ENCODE results near the gene GPRC5A. TPM values are rescaled to one million over a fixed set of nuclear protein-coding genes. Genes with fewer than 3 reads are reported as not detected.
"Not testable (repeated sequence)": the region's sequence is repeated elsewhere in the genome, so short reads cannot be mapped to it uniquely, and the experiment has no call there.

GPRC5A gene
- total RNA-seq, 1 donor from 2014 or later: 4.0 TPM

DNA sequence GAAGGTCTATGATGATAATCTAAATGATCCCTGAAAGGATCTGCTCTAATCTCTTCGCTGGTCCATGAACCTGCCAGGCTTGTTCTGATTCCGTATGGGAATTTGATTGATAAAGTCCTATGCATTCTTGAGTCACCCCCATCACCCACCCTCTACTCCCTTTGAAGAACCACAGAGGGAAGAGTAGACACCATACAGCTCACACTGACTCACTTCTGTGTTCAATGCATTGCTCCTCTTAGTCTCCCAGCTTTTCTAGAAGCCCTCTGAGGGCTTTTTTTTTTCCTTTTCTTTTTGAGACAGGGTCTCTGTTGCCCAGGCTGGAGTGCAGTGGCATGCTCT, 18.5 kb upstream of the GPRC5A start:
- H3K4me1 Mint-ChIP-seq (ENCODE audit: low read depth): peaks cover 37% of the 10 kb centered on the region
- no peaks in the 10 kb centered on the region for H3K27me3 Mint-ChIP-seq
- peak overlapping the region; percentile 92 for H3K27ac Mint-ChIP-seq
- peaks cover 11% of the 10 kb centered on the region for H3K36me3 Mint-ChIP-seq (ENCODE audit: insufficient read depth)
- peak overlapping the region; percentile 25 for H3K4me3 Mint-ChIP-seq (ENCODE audit: low read depth)
- H3K9me3 Mint-ChIP-seq (ENCODE audit: low read depth): peaks cover 3% of the 10 kb centered on the region
- DNase-seq (ENCODE audit: low spot score, unreplicated experiment): no peak
- TF ChIP-seq, protein P1, sequence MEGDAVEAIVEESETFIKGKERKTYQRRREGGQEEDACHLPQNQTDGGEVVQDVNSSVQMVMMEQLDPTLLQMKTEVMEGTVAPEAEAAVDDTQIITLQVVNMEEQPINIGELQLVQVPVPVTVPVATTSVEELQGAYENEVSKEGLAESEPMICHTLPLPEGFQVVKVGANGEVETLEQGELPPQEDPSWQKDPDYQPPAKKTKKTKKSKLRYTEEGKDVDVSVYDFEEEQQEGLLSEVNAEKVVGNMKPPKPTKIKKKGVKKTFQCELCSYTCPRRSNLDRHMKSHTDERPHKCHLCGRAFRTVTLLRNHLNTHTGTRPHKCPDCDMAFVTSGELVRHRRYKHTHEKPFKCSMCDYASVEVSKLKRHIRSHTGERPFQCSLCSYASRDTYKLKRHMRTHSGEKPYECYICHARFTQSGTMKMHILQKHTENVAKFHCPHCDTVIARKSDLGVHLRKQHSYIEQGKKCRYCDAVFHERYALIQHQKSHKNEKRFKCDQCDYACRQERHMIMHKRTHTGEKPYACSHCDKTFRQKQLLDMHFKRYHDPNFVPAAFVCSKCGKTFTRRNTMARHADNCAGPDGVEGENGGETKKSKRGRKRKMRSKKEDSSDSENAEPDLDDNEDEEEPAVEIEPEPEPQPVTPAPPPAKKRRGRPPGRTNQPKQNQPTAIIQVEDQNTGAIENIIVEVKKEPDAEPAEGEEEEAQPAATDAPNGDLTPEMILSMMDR (IDR thresholded peaks at IDR 0.05; ENCODE audit: unreplicated experiment): no peak

- peaks cover 8% of the 10 kb centered on the region for H3K36me3 Mint-ChIP-seq (ENCODE audit: insufficient read depth)
- peak overlapping the region; percentile 92 for H3K27ac Mint-ChIP-seq
- no peak for DNase-seq (ENCODE audit: low spot score, unreplicated experiment)
- no peak overlapping the region for H3K4me3 Mint-ChIP-seq (ENCODE audit: low read depth)
- H3K4me1 Mint-ChIP-seq (ENCODE audit: low read depth): peaks cover 37% of the 10 kb centered on the region
- no peaks in the 10 kb centered on the region for H3K27me3 Mint-ChIP-seq
- TF ChIP-seq, protein P1 (IDR thresholded peaks at IDR 0.05; ENCODE audit: unreplicated experiment): no peak
- peaks cover 3% of the 10 kb centered on the region for H3K9me3 Mint-ChIP-seq (ENCODE audit: low read depth)
Measured at GRCh38 chr12:12874029-12874428, 17.3 kb upstream of the GPRC5A start.

- not testable (repeated sequence) for H3K9me3 Mint-ChIP-seq (ENCODE audit: low read depth); H3K36me3 Mint-ChIP-seq (ENCODE audit: insufficient read depth); H3K4me3 Mint-ChIP-seq (ENCODE audit: low read depth); H3K27ac Mint-ChIP-seq; DNase-seq (ENCODE audit: low spot score, unreplicated experiment); H3K27me3 Mint-ChIP-seq
- H3K4me1 Mint-ChIP-seq (ENCODE audit: low read depth): peaks cover 37% of the 10 kb centered on the region
Measured at GRCh38 chr12:12875301-12875700, 16.1 kb upstream of the GPRC5A start.

- Mint-ChIP-seq H3K27me3 (no peaks in the 10 kb centered on the region), H3K27ac (peak overlapping the region; percentile 22)
Measured at GRCh38 chr12:12877153-12877768, 14.1 kb upstream of the GPRC5A start.

DNA sequence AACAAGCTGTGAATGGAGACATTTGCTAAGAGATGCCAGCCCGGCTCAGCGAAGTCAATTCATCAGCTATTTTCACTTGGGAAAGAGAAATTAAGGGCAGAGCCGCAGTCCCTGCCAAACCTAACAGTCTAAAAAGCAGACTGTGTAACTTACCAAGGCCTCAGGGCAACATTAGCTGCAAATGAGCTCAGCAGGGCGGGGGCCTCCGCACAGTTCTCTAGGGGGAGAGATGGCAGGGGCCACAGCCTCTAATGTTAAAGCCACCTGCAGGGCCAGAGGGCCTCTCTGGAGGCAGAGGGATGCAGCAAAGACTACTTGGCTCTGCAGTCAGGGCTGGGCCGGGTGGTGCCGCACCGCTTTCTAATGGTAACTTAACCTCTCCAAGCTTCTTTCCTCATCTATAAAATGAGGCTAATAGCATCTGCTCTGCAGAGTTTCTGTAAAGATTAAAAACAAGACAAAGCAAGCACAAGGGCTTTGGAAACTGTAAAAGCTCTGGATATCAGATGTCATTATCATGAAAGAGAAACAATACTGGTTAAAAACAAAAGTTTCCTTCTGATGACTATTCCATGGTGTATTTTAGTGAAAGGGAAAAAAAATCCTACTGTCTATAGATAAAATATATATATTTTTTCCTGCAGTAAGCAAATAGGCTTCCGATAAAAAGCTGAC, 13.4 kb upstream of the GPRC5A start:
- TF ChIP-seq, protein P1 (IDR thresholded peaks at IDR 0.05; ENCODE audit: unreplicated experiment): no peak
- peaks cover 3% of the 10 kb centered on the region for H3K36me3 Mint-ChIP-seq (ENCODE audit: insufficient read depth)
- peaks cover 31% of the 10 kb centered on the region for H3K4me1 Mint-ChIP-seq (ENCODE audit: low read depth)
- no peak for DNase-seq (ENCODE audit: low spot score, unreplicated experiment)
- no peak overlapping the region for H3K4me3 Mint-ChIP-seq (ENCODE audit: low read depth)
- H3K9me3 Mint-ChIP-seq (ENCODE audit: low read depth): no peaks in the 10 kb centered on the region
- no peak overlapping the region for H3K27ac Mint-ChIP-seq
- H3K27me3 Mint-ChIP-seq: no peaks in the 10 kb centered on the region

More at GRCh38 chr12:12877153-12877768, 14.1 kb upstream of the GPRC5A start:
- Mint-ChIP-seq H3K4me3 (ENCODE audit: low read depth) (no peak overlapping the region), H3K9me3 (ENCODE audit: low read depth) (no peaks in the 10 kb centered on the region), H3K36me3 (ENCODE audit: insufficient read depth) (peaks cover 3% of the 10 kb centered on the region), H3K4me1 (ENCODE audit: low read depth) (peaks cover 32% of the 10 kb centered on the region)
- DNase-seq (ENCODE audit: low spot score, unreplicated experiment): no peak
- TF ChIP-seq, protein P1 (IDR thresholded peaks at IDR 0.05; ENCODE audit: unreplicated experiment): no peak

- no peak overlapping the region for H3K4me3 Mint-ChIP-seq (ENCODE audit: low read depth)
- H3K4me1 Mint-ChIP-seq (ENCODE audit: low read depth): peaks cover 31% of the 10 kb centered on the region
- H3K27ac Mint-ChIP-seq: no peak overlapping the region
Measured at GRCh38 chr12:12880537-12880936, 10.8 kb upstream of the GPRC5A start.

More at GRCh38 chr12:12880537-12880936, 10.8 kb upstream of the GPRC5A start:
- H3K27me3 Mint-ChIP-seq: peaks cover 3% of the 10 kb centered on the region
- no peaks in the 10 kb centered on the region for H3K9me3 Mint-ChIP-seq (ENCODE audit: low read depth)
- peaks cover 2% of the 10 kb centered on the region for H3K36me3 Mint-ChIP-seq (ENCODE audit: insufficient read depth)
- TF ChIP-seq, protein P1 (IDR thresholded peaks at IDR 0.05; ENCODE audit: unreplicated experiment): no peak
- no peak for DNase-seq (ENCODE audit: low spot score, unreplicated experiment)
